MV-4-11 (cell line): ENCODE results near the gene ALOX12.

Experiments used
- DNase-seq: peaks from one replicate; lab custom pipeline; 2025; lab: John Stamatoyannopoulos, UW

Gene ALOX12

GRCh38 chr17:7001318-7001961, 5.6 kb downstream of the ALOX12 start:
- DNase-seq, result no peak

- DNase-seq, result no peak
Observed at GRCh38 chr17:7002288-7003047, 6.6 kb downstream of the ALOX12 start.

- no peak for DNase-seq
Observed at GRCh38 chr17:7003745-7004144, 7.9 kb downstream of the ALOX12 start.

DNA sequence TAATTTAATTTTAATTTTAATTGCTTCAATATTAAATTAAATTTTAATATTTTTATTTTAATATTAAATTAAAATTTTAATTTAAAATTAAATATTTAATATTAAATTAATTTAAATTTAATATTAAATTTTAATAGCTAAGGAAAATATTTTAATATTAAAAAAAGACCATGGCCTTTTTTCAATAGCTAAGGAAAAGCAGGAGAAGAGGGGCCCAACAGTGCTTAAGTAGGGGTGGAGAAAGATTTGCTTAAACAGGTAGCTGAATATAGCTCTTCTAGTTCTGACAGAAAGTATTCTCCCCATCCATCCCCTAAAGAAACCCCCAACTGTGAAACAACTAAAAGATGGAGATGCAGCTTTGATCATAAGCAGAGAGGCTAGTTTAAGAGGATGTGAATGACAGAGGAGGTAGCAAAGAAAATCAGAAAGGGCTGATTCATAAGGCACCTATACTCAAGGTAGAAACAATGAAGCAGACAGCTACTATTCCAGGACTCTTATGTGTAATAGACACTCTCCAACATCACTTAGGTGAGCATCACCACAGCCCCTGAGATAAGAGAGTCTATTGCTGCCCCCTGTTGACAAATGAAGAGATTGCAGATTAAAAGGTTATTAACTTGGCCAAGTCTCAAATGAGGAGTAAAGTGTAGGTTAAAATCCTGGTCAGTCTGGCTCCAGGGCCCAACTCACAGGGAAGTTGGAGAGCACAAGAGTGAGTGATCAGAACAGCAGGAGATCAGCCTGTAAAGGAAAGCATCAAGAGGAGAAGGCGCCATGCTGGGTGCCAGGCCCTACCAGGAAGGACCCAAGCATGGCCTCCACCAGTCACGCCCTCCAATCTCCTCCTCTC, 8.8 kb downstream of the ALOX12 start:
- DNase-seq, result peak; percentile 68

DNA sequence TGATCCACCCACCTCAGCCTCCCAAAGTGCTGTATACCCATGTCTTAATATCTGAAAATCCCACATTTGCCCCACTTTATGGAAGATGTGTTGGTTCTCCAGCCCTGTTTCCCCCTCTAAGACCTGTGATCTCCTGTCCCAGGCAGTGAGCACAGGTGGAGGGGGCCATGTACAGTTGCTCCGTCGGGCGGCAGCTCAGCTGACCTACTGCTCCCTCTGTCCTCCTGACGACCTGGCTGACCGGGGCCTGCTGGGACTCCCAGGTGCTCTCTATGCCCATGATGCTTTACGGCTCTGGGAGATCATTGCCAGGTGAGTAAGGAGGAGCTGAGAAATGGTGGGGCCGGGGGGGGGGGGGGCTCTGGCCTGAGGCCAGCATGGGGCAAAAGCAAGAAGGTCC, 9.9 kb downstream of the ALOX12 start:
- DNase-seq, result no peak

DNA sequence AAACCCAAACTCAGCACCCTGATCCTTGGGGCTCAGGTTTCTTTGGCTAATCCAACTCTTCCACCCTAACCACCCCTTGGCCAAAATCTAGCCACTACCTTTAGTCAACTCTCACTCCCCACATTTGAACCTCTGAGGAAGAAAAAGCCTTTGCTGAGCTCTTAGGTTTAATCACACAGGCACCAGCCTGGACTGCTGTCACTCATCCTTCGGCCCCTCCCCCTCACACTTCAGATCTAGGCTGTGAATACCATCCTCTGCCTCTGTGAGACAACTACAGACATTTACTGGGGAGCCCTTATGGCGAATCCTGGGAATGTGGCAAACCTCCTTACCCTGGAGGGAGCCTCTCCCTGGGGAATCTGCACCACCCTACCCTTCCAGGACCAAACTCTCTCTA, 11.3 kb downstream of the ALOX12 start:
- DNase-seq, result no peak

- DNase-seq, result no peak
Observed at GRCh38 chr17:7010523-7010922, 14.7 kb downstream of the ALOX12 start.

- DNase-seq, result no peak
Observed at GRCh38 chr17:7011415-7011814, 15.6 kb downstream of the ALOX12 start.

DNA sequence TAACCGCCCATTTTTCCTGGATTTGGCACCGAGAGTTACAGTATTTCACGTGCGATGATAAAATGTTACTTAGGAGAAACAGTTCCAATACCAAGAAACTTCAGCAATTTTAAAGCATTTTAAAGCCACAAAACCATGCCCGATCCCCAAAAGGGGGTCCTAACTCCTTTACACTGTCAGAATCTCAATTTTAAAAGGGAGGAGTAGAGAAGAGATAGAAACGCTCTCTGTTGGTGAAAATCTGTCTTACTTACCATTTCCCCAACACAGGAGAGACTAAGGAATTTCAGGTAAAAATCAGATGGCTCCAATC, 16.0 kb downstream of the ALOX12 start:
- DNase-seq, result no peak

DNA sequence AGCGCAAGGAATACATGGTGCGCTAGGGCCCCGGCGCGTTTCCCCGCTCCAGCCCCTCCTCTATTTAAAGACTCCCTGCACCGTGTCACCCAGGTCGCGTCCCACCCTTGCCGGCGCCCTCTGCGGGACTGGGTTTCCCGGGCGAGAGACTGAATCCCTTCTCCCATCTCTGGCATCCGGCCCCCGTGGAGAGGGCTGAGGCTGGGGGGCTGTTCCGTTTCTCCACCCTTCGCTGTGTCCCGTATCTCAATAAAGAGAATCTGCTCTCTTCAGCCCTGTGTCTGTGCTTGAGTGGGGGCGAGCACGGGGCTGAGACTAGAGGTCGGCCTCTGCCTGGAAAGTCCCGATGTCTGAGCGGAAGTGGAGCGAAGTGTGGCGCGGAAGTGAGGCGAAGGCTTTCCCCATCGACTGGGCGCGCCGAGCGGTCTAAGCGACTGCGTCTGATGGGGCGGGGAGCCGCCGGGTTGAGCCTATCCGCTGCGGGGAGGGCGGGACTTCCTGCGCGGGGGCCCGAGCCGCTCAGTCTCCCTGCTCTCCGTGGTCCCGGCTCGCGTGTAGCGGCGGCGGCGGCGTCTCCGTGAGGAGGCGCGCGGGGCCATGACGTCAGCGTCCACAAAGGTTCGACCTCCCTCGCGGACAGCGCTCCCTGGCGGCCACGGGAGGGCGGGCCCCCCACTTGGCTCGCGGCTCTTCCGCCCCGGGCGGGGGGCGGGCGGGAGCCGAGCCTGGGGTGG, 18.6 kb downstream of the ALOX12 start:
- peak; percentile 97 for DNase-seq

DNA sequence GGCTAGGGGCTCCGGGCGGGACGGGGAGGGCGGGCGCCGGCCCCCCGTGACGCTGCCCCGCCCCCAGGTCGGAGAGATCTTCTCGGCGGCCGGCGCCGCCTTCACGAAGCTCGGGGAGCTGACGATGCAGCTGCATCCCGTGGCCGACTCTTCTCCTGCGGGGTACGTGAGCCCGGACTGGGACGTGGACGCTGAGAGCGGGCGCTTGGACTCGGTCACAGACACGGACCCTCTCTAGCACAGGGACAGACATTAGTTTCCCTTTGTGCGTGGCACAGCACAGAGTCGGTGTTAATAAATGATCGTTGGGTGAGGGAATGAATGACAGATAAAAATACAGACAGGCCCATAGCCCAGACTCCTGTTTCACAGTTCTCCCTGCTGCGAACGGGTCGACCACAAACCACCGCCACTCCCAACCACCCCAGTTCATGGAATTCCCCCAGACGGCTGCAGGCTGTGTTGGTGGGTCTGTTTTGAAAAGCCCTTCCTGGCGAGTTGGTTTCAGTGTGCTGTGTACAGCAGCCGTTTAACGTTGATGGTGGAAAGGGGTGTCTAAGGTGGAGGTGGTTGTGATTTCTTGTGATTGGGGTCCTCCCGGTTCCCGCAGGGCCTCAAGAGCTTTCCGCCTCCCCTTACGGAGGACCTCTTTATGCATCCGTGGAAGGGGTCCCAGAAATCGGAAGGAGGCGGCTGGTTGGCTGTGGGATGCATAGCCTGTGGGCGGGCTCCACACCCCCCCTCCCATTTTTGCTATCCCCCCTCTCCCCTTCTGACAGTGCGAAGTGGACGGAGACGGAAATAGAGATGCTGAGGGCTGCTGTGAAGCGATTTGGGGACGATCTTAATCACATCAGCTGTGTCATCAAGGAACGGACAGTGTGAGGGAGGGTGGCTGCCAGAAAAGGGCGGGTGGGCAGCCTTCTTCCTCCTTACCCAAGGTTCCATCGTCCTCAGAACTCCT, 19.4 kb downstream of the ALOX12 start:
- peak; percentile 43 for DNase-seq

DNA sequence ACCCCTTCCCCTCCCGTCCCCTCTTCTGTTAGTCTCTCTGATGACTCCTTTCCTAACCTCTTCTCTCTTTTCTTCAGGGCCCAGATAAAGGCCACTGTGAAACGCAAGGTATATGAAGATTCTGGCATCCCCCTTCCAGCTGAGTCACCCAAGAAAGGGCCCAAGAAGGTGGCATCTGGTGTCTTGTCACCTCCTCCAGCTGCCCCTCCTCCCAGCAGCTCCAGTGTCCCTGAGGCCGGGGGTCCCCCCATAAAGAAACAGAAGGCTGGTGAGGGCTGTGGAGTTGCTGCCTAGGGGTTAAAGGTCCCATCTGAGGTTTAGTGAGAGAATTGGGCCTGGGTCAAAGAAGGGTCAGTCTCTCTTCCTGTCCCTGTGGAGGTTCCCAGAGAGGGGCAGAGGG, 20.6 kb downstream of the ALOX12 start:
- no peak for DNase-seq

GRCh38 chr17:7016886-7017826, 21.3 kb downstream of the ALOX12 start:
- DNase-seq, result no peak

- DNase-seq, result peak; percentile 56
Observed at GRCh38 chr17:7017827-7018200, 22.0 kb downstream of the ALOX12 start.

DNA sequence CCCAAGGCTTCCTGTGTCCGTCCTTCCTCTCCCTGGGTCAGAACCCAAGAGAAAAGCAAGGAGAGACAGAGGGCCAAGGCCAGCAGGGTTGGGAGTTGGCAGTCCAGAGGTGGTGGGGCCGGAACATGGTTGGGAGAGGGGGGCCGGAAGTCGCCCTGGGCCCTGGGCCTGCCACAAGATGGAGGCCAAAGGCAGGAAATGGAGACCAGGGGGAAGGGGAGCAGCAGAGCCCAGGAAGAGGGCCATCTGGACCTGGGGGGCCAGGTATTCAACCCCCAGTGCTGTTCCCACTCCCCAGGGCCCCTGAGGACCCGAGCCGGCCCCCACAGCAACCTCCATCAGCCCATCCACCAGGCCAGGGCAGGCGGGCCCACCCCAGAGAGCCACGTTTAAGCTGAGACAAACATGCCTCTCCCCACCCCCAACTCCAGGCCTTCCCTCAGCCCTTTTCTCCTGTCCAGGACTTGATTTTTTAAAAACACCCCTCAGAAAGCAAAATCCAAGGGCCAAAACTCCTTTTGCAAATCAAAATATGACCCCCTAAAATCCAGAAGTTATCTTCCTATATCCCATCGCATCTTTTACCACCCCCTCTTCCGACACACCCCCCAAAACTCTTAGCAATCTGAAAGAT, 22.6 kb downstream of the ALOX12 start:
- no peak for DNase-seq

DNA sequence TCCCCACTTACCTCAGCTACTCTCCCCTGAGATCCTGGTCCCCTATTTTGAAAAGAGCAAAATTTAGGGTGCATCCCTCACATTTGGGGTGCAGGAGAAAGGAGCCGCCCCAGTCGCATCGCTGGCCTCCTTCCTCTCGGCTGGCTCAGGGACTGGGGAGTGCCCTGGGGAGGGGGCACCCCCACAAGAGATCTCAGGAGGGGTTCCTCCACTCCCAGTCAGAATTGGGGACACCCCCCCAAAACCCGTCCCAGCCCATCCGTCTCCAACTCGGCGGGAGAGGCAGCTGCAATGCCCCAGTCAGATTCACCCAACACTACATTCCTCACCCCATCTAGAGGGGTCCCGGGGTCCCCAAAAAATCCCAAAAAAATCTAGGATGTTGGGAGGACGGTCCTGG, 23.5 kb downstream of the ALOX12 start:
- DNase-seq, result no peak

GRCh38 chr17:7019839-7020519, 24.1 kb downstream of the ALOX12 start:
- no peak for DNase-seq

- DNase-seq, result no peak
Observed at GRCh38 chr17:7020894-7021664, 25.2 kb downstream of the ALOX12 start.
